K562 (cell line): ENCODE measurements around the gene FIBP. TPM values are rescaled to one million over a fixed set of nuclear protein-coding genes. Genes with fewer than 3 reads are reported as not detected.

Experiments used
- ARID1B ChIP-seq: fragments of 450-650 bp; IDR thresholded peaks from 2 replicates; pipeline ENCODE4 v1.6.1; 2016; ENCODE audit warnings: antibody characterized with exemption, mild to moderate bottlenecking, inconsistent platforms
- BDP1 ChIP-seq: IDR thresholded peaks from 3 replicates; pipeline ENCODE4 v1.6.1; 2011; ENCODE audit not compliant: insufficient read length, insufficient read depth
- CBFA2T2 ChIP-seq: fragments of 450-650 bp; conservative IDR thresholded peaks from 2 replicates; pipeline ENCODE4 v1.6.1; 2017; ENCODE audit warnings: mild to moderate bottlenecking
- CEBPZ ChIP-seq: fragments of 150-350 bp; IDR thresholded peaks from 2 replicates; pipeline ENCODE4 v1.6.1; 2014; ENCODE audit warnings: low read depth, mild to moderate bottlenecking, low read length, borderline replicate concordance
- CHD1 ChIP-seq: fragments of 200-600 bp; sonication (generic); IDR thresholded peaks from one replicate; pipeline ENCODE4 v1.6.1; 2012; ENCODE audit warnings: mild to moderate bottlenecking, moderate library complexity, low read length, inconsistent platforms
- DMBX1 ChIP-seq: fragments of 250-450 bp; sonication (Bioruptor Pico); IDR thresholded peaks from 2 replicates; pipeline ENCODE4 v1.8.0; 2022; ENCODE audit warnings: inconsistent platforms, mild to moderate bottlenecking, moderate library complexity, borderline replicate concordance
- HOXB6 ChIP-seq: fragments of 250-450 bp; sonication (Bioruptor Pico); IDR thresholded peaks from 2 replicates; pipeline ENCODE4 v1.5.1; 2022; ENCODE audit warnings: mild to moderate bottlenecking, borderline replicate concordance
- MAFF ChIP-seq: IDR thresholded peaks from 2 replicates; pipeline ENCODE4 v1.6.1; 2012; ENCODE audit warnings: low read length, improper control_type of control experiment
- MBD1 ChIP-seq: fragments of 250-450 bp; sonication (Bioruptor Pico); IDR thresholded peaks from 2 replicates; pipeline ENCODE4 v1.8.0; 2022; ENCODE audit warnings: inconsistent platforms
- NFATC3 ChIP-seq: fragments of 450-650 bp; IDR thresholded peaks from 2 replicates; pipeline ENCODE4 v1.6.1; 2017; ENCODE audit warnings: mild to moderate bottlenecking
- NR1H2 ChIP-seq: sonication (generic); formaldehyde crosslinking; IDR thresholded peaks from 2 replicates; pipeline ENCODE4 v1.4.0; 2020; ENCODE audit warnings: mild to moderate bottlenecking, missing genetic modification reagents
- RBM22 ChIP-seq: fragments of 200-400 bp; formaldehyde crosslinking; IDR thresholded peaks from 2 replicates; pipeline ENCODE4 v1.6.1; 2018; ENCODE audit warnings: low read length, low read depth; ENCODE audit not compliant: poor library complexity, severe bottlenecking
- TCF3 ChIP-seq: sonication (generic); formaldehyde crosslinking; IDR thresholded peaks from 2 replicates; pipeline ENCODE4 v1.4.0; 2020; ENCODE audit warnings: mild to moderate bottlenecking, missing genetic modification reagents
- VEZF1 ChIP-seq: fragments of 200-800 bp; sonication (Bioruptor generic); IDR thresholded peaks from 2 replicates; pipeline ENCODE4 v1.6.1; 2017; ENCODE audit warnings: missing genetic modification characterization, missing compliant biosample characterization
- ZFP30 ChIP-seq: fragments of 250-450 bp; sonication (Bioruptor Pico); IDR thresholded peaks from 2 replicates; pipeline ENCODE4 v1.8.0; 2022; ENCODE audit warnings: moderate library complexity, mild to moderate bottlenecking, inconsistent platforms, borderline replicate concordance
- ZKSCAN1 ChIP-seq: fragments of 150-350 bp; IDR thresholded peaks from 2 replicates; pipeline ENCODE4 v1.6.1; 2016; ENCODE audit warnings: low read depth, low read length
- ZKSCAN3 ChIP-seq: fragments of 250-450 bp; sonication (Bioruptor Pico); IDR thresholded peaks from 2 replicates; pipeline ENCODE4 v1.4.0; 2020
- ZNF174 ChIP-seq: fragments of 250-450 bp; sonication (Bioruptor Pico); IDR thresholded peaks from 2 replicates; pipeline ENCODE4 v1.4.0; 2020; ENCODE audit warnings: mild to moderate bottlenecking
- ZNF197 ChIP-seq: fragments of 200-800 bp; sonication (Bioruptor generic); IDR thresholded peaks from 2 replicates; pipeline ENCODE4 v1.6.1; 2016; ENCODE audit warnings: low read depth, missing genetic modification characterization, missing compliant biosample characterization
- ZNF311 ChIP-seq: fragments of 250-450 bp; sonication (Bioruptor Pico); IDR thresholded peaks from 2 replicates; pipeline ENCODE4 v1.4.0; 2020; ENCODE audit warnings: mild to moderate bottlenecking, moderate library complexity
- ZNF445 ChIP-seq: fragments of 250-450 bp; sonication (Bioruptor Pico); IDR thresholded peaks from 2 replicates; pipeline ENCODE4 v1.4.0; 2020; ENCODE audit warnings: low read depth, mild to moderate bottlenecking, moderate library complexity
- ZNF57 ChIP-seq: fragments of 450-650 bp; formaldehyde crosslinking; IDR thresholded peaks from 2 replicates; pipeline ENCODE4 v1.4.0; 2020; ENCODE audit warnings: mild to moderate bottlenecking, moderate library complexity
- polyA plus RNA-seq, 8 experiments: library from polyadenylated mRNA; depleted of rRNA in 4 of 8; stranded (reverse) in 5 of 8; unstranded in 3 of 8; fragments of >200 nt; fragmentation: Nextera tagmentation in 2 of 8; fragmentation: Illumina TruSeq in 1 of 8; extraction: Ambion mirVana in 2 of 8; extraction: Trizol in 1 of 8; gene quantifications; 2 replicates each; pipeline versions ENCODE4 v1.2.1 to v1.2.3, GENCODE V29; 2011 to 2014; ENCODE audit warnings: inconsistent platforms in 1 of 8, missing spikeins in 1 of 8
- total RNA-seq, 7 experiments: library from RNA; depleted of rRNA in 6 of 7; stranded (reverse); fragments of >200 nt in 6 of 7; fragmentation: Illumina TruSeq in 2 of 7; extraction: Trizol in 2 of 7; gene quantifications; 2 replicates each; pipeline versions ENCODE4 v1.2.1 to v1.2.3, GENCODE V29; 2011 to 2021; ENCODE audit warnings: low replicate concordance in 1 of 7

Gene FIBP
- total and polyA plus RNA-seq, 9 of the 15 experiments (the other 6 are each of a cell fraction or from before 2014, with no cell fraction given) = 41.2 to 79.2 (median 48.6) TPM

- TF ChIP-seq ZNF445 (CRISPR knock-in tag) (no peak), ZNF174 (CRISPR knock-in tag) (no peak), NR1H2 (CRISPR knock-in tag) (peak; percentile 78; the same call in 1 of the 2 replicates), VEZF1 (CRISPR knock-in tag) (peak; percentile 78), NFATC3 (no peak), HOXB6 (CRISPR knock-in tag) (no peak), ZKSCAN1 (no peak), TCF3 (CRISPR knock-in tag) (no peak; the same call in 1 of the 2 replicates), MBD1 (CRISPR knock-in tag) (no peak), CEBPZ (no peak), ZKSCAN3 (no peak), ZNF197 (no peak), ZNF57 (0 out of 2 replicates have a peak, but pooled peaks have one; percentile 2), RBM22 (peak; percentile 86), CBFA2T2 (no peak), DMBX1 (CRISPR knock-in tag) (peak; percentile 63; the same call in 1 of the 2 replicates), ZFP30 (CRISPR knock-in tag) (no peak), MAFF (no peak), ARID1B (no peak), ZNF311 (CRISPR knock-in tag) (no peak), CHD1 (peak; percentile 82), BDP1 (no peak)
Measured at GRCh38 chr11:65890324-65891218, 2.3 kb upstream of the FIBP start, which contains the start of gene CCDC85B (continued).
